OCI-LY1 (cell line): Measurements from ENCODE around the gene SELENOT.

Source experiments
- H2AFZ ChIP-seq: fragments of 200-600 bp; sonication (generic), shearing (Covaris generic); 2 replicates; pipeline ENCODE4 v1.6.0; 2014; ENCODE audit warnings: antibody characterized with exemption, mild to moderate bottlenecking, low read length
- H3F3A ChIP-seq: fragments of 200-600 bp; sonication (generic), shearing (Covaris generic); 2 replicates; pipeline ENCODE4 v1.6.0; 2014; ENCODE audit warnings: mild to moderate bottlenecking, antibody characterized with exemption, low read length, moderate library complexity; ENCODE audit not compliant: insufficient read depth
- H3K27ac ChIP-seq: fragments of 200-600 bp; sonication (generic); 2 replicates; pipeline ENCODE4 v1.5.1; 2014; ENCODE audit warnings: low read length, mixed run types, mild to moderate bottlenecking, low read depth; ENCODE audit not compliant: poor library complexity, severe bottlenecking
- H3K27me3 ChIP-seq: fragments of 200-600 bp; sonication (generic); 2 replicates; pipeline ENCODE4 v1.6.0; 2014; ENCODE audit warnings: antibody characterized with exemption, mild to moderate bottlenecking, low read length, moderate library complexity; ENCODE audit not compliant: insufficient read depth
- H3K36me3 ChIP-seq: fragments of 200-600 bp; sonication (generic); 2 replicates; pipeline ENCODE4 v1.6.1; 2014; ENCODE audit warnings: mild to moderate bottlenecking, antibody characterized with exemption, low read length, moderate library complexity, mixed read lengths; ENCODE audit not compliant: insufficient read depth
- H3K4me1 ChIP-seq: fragments of 200-600 bp; sonication (generic); 2 replicates; pipeline ENCODE4 v1.5.1; 2014; ENCODE audit warnings: mild to moderate bottlenecking, low read length, moderate library complexity; ENCODE audit not compliant: insufficient read depth, severe bottlenecking
- H3K4me2 ChIP-seq: fragments of 200-600 bp; sonication (generic), shearing (Covaris generic); 2 replicates; pipeline ENCODE4 v1.6.1; 2014; ENCODE audit warnings: low read length
- H3K4me3 ChIP-seq: fragments of 200-600 bp; sonication (generic); 2 replicates; pipeline ENCODE4 v1.5.1; 2014; ENCODE audit warnings: low read length, low read depth, mild to moderate bottlenecking, mixed read lengths; ENCODE audit not compliant: poor library complexity, severe bottlenecking
- H3K79me2 ChIP-seq: fragments of 200-600 bp; shearing (Covaris generic); 2 replicates; pipeline ENCODE4 v1.6.1; 2016; ENCODE audit warnings: mixed run types, low read length, mixed read lengths; ENCODE audit not compliant: insufficient read depth
- H3K9ac ChIP-seq: fragments of 200-600 bp; sonication (generic), shearing (Covaris generic); 2 replicates; pipeline ENCODE4 v1.6.1; 2014; ENCODE audit warnings: mild to moderate bottlenecking, low read length, mixed read lengths
- H3K9me2 ChIP-seq: fragments of 200-600 bp; sonication (generic), shearing (Covaris generic); 2 replicates; pipeline ENCODE4 v1.6.1; 2014; ENCODE audit warnings: low read depth, mild to moderate bottlenecking, low read length, mixed read lengths
- H3K9me3 ChIP-seq: fragments of 200-600 bp; shearing (Covaris generic); 2 replicates; pipeline ENCODE4 v1.6.1; 2014; ENCODE audit warnings: low read length, mixed read lengths
- H4K20me1 ChIP-seq: fragments of 200-600 bp; sonication (generic), shearing (Covaris generic); 2 replicates; pipeline ENCODE4 v1.6.0; 2016; ENCODE audit warnings: mild to moderate bottlenecking, low read length; ENCODE audit not compliant: insufficient read depth
- CTCF ChIP-seq: fragments of 200-600 bp; sonication (generic), shearing (Covaris generic); IDR thresholded peaks from 2 replicates; pipeline ENCODE4 v1.5.1; 2017; ENCODE audit warnings: mild to moderate bottlenecking, antibody characterized with exemption, low read length, moderate library complexity, mixed read lengths
- EZH2 ChIP-seq: fragments of 200-600 bp; sonication (generic), shearing (Covaris generic); IDR thresholded peaks from 2 replicates; pipeline ENCODE4 v1.8.0; 2017; ENCODE audit warnings: borderline replicate concordance, mixed run types, mild to moderate bottlenecking, antibody characterized with exemption, low read length, moderate library complexity, mixed read lengths

Gene SELENOT

GRCh38 chr3:150557725-150558124, 45.4 kb upstream of the SELENOT start:
- Histone ChIP-seq H3K4me3 (no peak overlapping the region), H2AFZ (no peak overlapping the region), H3K36me3 (peaks cover 87% of the 10 kb centered on the region), H3K4me1 (no peaks in the 10 kb centered on the region), H3K4me2 (no peak overlapping the region), H3K9me2 (no peaks in the 10 kb centered on the region), H3F3A (no peaks in the 10 kb centered on the region), H4K20me1 (no peaks in the 10 kb centered on the region), H3K79me2 (peaks cover 35% of the 10 kb centered on the region), H3K9ac (no peak overlapping the region), H3K9me3 (no peaks in the 10 kb centered on the region), H3K27ac (no peak overlapping the region), H3K27me3 (no peaks in the 10 kb centered on the region)
- no peak for TF ChIP-seq CTCF
- TF ChIP-seq EZH2, result no peak

GRCh38 chr3:150564243-150564642, 38.9 kb upstream of the SELENOT start:
- H3K9me2 ChIP-seq, result no peaks in the 10 kb centered on the region
- H4K20me1 ChIP-seq, result no peaks in the 10 kb centered on the region
- no peak overlapping the region for H3K4me2 ChIP-seq
- peaks cover 90% of the 10 kb centered on the region for H3K36me3 ChIP-seq
- no peak overlapping the region for H3K27ac ChIP-seq
- peaks cover 8% of the 10 kb centered on the region; the same call in 1 of the 2 replicates for H3K79me2 ChIP-seq
- H3K9ac ChIP-seq, result no peak overlapping the region
- H3K9me3 ChIP-seq, result no peaks in the 10 kb centered on the region
- H3K27me3 ChIP-seq, result no peaks in the 10 kb centered on the region
- TF ChIP-seq EZH2 (no peak), CTCF (no peak)
- no peaks in the 10 kb centered on the region for H3F3A ChIP-seq
- no peak overlapping the region for H2AFZ ChIP-seq
- no peaks in the 10 kb centered on the region for H3K4me1 ChIP-seq
- no peak overlapping the region for H3K4me3 ChIP-seq

GRCh38 chr3:150567328-150567727, 35.8 kb upstream of the SELENOT start:
- Histone ChIP-seq H3K4me3 (no peak overlapping the region), H3K27me3 (no peaks in the 10 kb centered on the region), H3K36me3 (peaks cover 92% of the 10 kb centered on the region), H3K4me1 (no peaks in the 10 kb centered on the region), H3K79me2 (no peaks in the 10 kb centered on the region), H4K20me1 (no peaks in the 10 kb centered on the region), H3K9me3 (no peaks in the 10 kb centered on the region), H3F3A (no peaks in the 10 kb centered on the region), H2AFZ (no peak overlapping the region), H3K9me2 (no peaks in the 10 kb centered on the region), H3K9ac (no peak overlapping the region), H3K4me2 (no peak overlapping the region), H3K27ac (no peak overlapping the region)
- TF ChIP-seq CTCF (no peak), EZH2 (no peak)
